Immature natural killer cell (primary cell): ENCODE results near the gene PRRT3. TPM values are rescaled to one million over a fixed set of nuclear protein-coding genes. Genes with fewer than 3 reads are reported as not detected.

ENCODE experiments used
- DNase-seq, 3 donors: peaks; one replicate each; pipeline ENCODE4 v3.0.0; 2022; ENCODE audit warnings: mixed read lengths in 1 of 3
- H3K27ac Mint-ChIP-seq, 6 donors: one replicate each; pipeline ENCODE4 v1.8.0; 2020; ENCODE audit warnings: mixed read lengths in 6 of 6, mild to moderate bottlenecking in 5 of 6, inconsistent platforms in 4 of 6, moderate library complexity in 3 of 6
- H3K27me3 Mint-ChIP-seq, 3 donors: one replicate each; pipeline ENCODE4 v1.8.0; 2020 to 2021; ENCODE audit warnings: low read depth in 3 of 3, mild to moderate bottlenecking in 3 of 3, mixed read lengths in 3 of 3, moderate library complexity in 3 of 3, inconsistent platforms in 1 of 3
- H3K36me3 Mint-ChIP-seq, 3 donors: one replicate each; pipeline ENCODE4 v1.8.0; 2020; ENCODE audit warnings: mixed read lengths in 3 of 3, inconsistent platforms in 2 of 3, mild to moderate bottlenecking in 2 of 3
- H3K4me1 Mint-ChIP-seq, 2 donors: one replicate each; pipeline ENCODE4 v1.8.0; 2020; ENCODE audit warnings: inconsistent platforms in 2 of 2, mild to moderate bottlenecking in 2 of 2, mixed read lengths in 2 of 2, moderate library complexity in 1 of 2
- H3K4me3 Mint-ChIP-seq, 5 donors: one replicate each; pipeline ENCODE4 v1.8.0; 2020; ENCODE audit warnings: mild to moderate bottlenecking in 5 of 5, mixed read lengths in 5 of 5, inconsistent platforms in 3 of 5, moderate library complexity in 3 of 5
- H3K9me3 Mint-ChIP-seq, 6 donors: one replicate each; pipeline ENCODE4 v1.8.0; 2020; ENCODE audit warnings: mild to moderate bottlenecking in 6 of 6, mixed read lengths in 6 of 6, inconsistent platforms in 4 of 6, moderate library complexity in 3 of 6
- polyA plus RNA-seq, 3 donors: library from polyadenylated mRNA; unstranded; fragments of 300-500 nt; fragmentation: Illumina TruSeq; gene quantifications; one replicate each; pipeline ENCODE4 v1.2.3, GENCODE V29; 2021

Gene PRRT3
- polyA plus RNA-seq, 3 donors from 2014 or later: 0.32 to 3.4 (median 1.8) TPM

GRCh38 chr3:9955611-9956352, 3.6 kb upstream of the PRRT3 start:
- no peak for DNase-seq

GRCh38 chr3:9955067-9955502, 2.9 kb upstream of the PRRT3 start:
- Mint-ChIP-seq H3K9me3 (no peaks in the 10 kb centered on the region), H3K4me3 (no peak overlapping the region), H3K27ac (peak overlapping the region in 1 of 6 donors; percentile 11), H3K36me3 (no peaks in the 10 kb centered on the region), H3K4me1 (peaks cover 15 to 22% of the 10 kb centered on the region in 2 donors), H3K27me3 (peaks cover 2 to 8% (median 4%) of the 10 kb centered on the region in 3 donors)
- DNase-seq: no peak

More at GRCh38 chr3:9955611-9956352, 3.6 kb upstream of the PRRT3 start:
- Mint-ChIP-seq H3K27me3 (peaks cover 2 to 8% (median 4%) of the 10 kb centered on the region in 3 donors), H3K9me3 (no peaks in the 10 kb centered on the region), H3K27ac (peak overlapping the region in 4 of 6 donors; percentile 12 to 68 (median 47)), H3K4me1 (peaks cover 15 to 22% of the 10 kb centered on the region in 2 donors), H3K36me3 (no peaks in the 10 kb centered on the region), H3K4me3 (no peak overlapping the region)

- peaks cover 2 to 6% (median 2%) of the 10 kb centered on the region in 3 donors for H3K27me3 Mint-ChIP-seq
- H3K9me3 Mint-ChIP-seq: no peaks in the 10 kb centered on the region
- H3K4me3 Mint-ChIP-seq: peak overlapping the region; percentile 80 to 87 (median 82)
- H3K27ac Mint-ChIP-seq: peak overlapping the region in 1 of 6 donors; percentile 16
- H3K36me3 Mint-ChIP-seq: no peaks in the 10 kb centered on the region
- H3K4me1 Mint-ChIP-seq: peaks cover 15 to 22% of the 10 kb centered on the region in 2 donors
- DNase-seq: no peak
Measured at GRCh38 chr3:9951598-9951961, 628 bp downstream of the PRRT3 start.

- H3K27ac Mint-ChIP-seq: peak overlapping the region in 1 of 6 donors; percentile 32
- H3K9me3 Mint-ChIP-seq: no peaks in the 10 kb centered on the region
- H3K27me3 Mint-ChIP-seq: peaks cover 2 to 6% (median 2%) of the 10 kb centered on the region in 3 donors
- no peak for DNase-seq
- peaks cover 17 to 22% of the 10 kb centered on the region in 2 donors for H3K4me1 Mint-ChIP-seq
- H3K36me3 Mint-ChIP-seq: no peaks in the 10 kb centered on the region
- peak overlapping the region; percentile 80 to 87 (median 82) for H3K4me3 Mint-ChIP-seq
Measured at GRCh38 chr3:9951126-9951525, 1.1 kb downstream of the PRRT3 start.

GRCh38 chr3:9949626-9950025, 2.6 kb downstream of the PRRT3 start:
- Mint-ChIP-seq H3K4me3 (no peak overlapping the region), H3K36me3 (no peaks in the 10 kb centered on the region), H3K4me1 (peaks cover 19 to 22% of the 10 kb centered on the region in 2 donors), H3K9me3 (no peaks in the 10 kb centered on the region), H3K27me3 (peaks cover 2 to 6% (median 2%) of the 10 kb centered on the region in 3 donors), H3K27ac (no peak overlapping the region)
- DNase-seq: no peak

- DNase-seq: no peak
- peaks cover 19 to 22% of the 10 kb centered on the region in 2 donors for H3K4me1 Mint-ChIP-seq
- H3K27me3 Mint-ChIP-seq: peaks cover under 1 to 6% (median 2%) of the 10 kb centered on the region in 3 donors
- no peaks in the 10 kb centered on the region for H3K9me3 Mint-ChIP-seq
- H3K27ac Mint-ChIP-seq: no peak overlapping the region
- H3K36me3 Mint-ChIP-seq: no peaks in the 10 kb centered on the region
- H3K4me3 Mint-ChIP-seq: no peak overlapping the region
Measured at GRCh38 chr3:9949115-9949514, 3.1 kb downstream of the PRRT3 start.

GRCh38 chr3:9948586-9948985, 3.6 kb downstream of the PRRT3 start:
- Mint-ChIP-seq H3K4me3 (peak overlapping the region in 1 of 5 donors; percentile 45), H3K36me3 (no peaks in the 10 kb centered on the region), H3K27me3 (peaks cover 0 to 6% (median 2%) of the 10 kb centered on the region in 3 donors), H3K4me1 (peaks cover 19 to 22% of the 10 kb centered on the region in 2 donors), H3K27ac (no peak overlapping the region), H3K9me3 (no peaks in the 10 kb centered on the region)
- no peak for DNase-seq

GRCh38 chr3:9947025-9947995, 4.9 kb downstream of the PRRT3 start:
- no peaks in the 10 kb centered on the region for H3K27me3 Mint-ChIP-seq
- H3K4me1 Mint-ChIP-seq: peaks cover 12 to 15% of the 10 kb centered on the region in 2 donors
- no peaks in the 10 kb centered on the region for H3K9me3 Mint-ChIP-seq
- no peak for DNase-seq
- no peak overlapping the region for H3K4me3 Mint-ChIP-seq
- no peak overlapping the region for H3K27ac Mint-ChIP-seq
- H3K36me3 Mint-ChIP-seq: peaks cover 0 to 5% (median 0%) of the 10 kb centered on the region in 3 donors

- Mint-ChIP-seq H3K4me1 (peaks cover 6 to 8% of the 10 kb centered on the region in 2 donors), H3K36me3 (peaks cover 0 to 5% (median 0%) of the 10 kb centered on the region in 3 donors), H3K27ac (peak overlapping the region in 5 of 6 donors; percentile 81 to 94 (median 87)), H3K27me3 (no peaks in the 10 kb centered on the region), H3K4me3 (peak overlapping the region; percentile 72 to 83 (median 82)), H3K9me3 (no peaks in the 10 kb centered on the region)
- DNase-seq: peak; percentile 84 to 92 (median 84)
Measured at GRCh38 chr3:9946112-9947024, 5.8 kb downstream of the PRRT3 start.

GRCh38 chr3:9945358-9945757, 6.8 kb downstream of the PRRT3 start:
- Mint-ChIP-seq H3K4me3 (peak overlapping the region; percentile 38 to 62 (median 54)), H3K9me3 (no peaks in the 10 kb centered on the region), H3K27me3 (no peaks in the 10 kb centered on the region), H3K36me3 (peaks cover 0 to 5% (median 0%) of the 10 kb centered on the region in 3 donors), H3K27ac (peak overlapping the region in 5 of 6 donors; percentile 25 to 78 (median 46)), H3K4me1 (peaks cover 0 to 4% of the 10 kb centered on the region in 2 donors)
- no peak for DNase-seq

- Mint-ChIP-seq H3K9me3 (no peaks in the 10 kb centered on the region), H3K27ac (peak overlapping the region in 2 of 6 donors; percentile 33 to 64), H3K4me3 (no peak overlapping the region), H3K36me3 (peaks cover 0 to 5% (median 0%) of the 10 kb centered on the region in 3 donors), H3K27me3 (no peaks in the 10 kb centered on the region), H3K4me1 (peaks cover 0 to 4% of the 10 kb centered on the region in 2 donors)
- no peak for DNase-seq
Measured at GRCh38 chr3:9944271-9944670, 7.9 kb downstream of the PRRT3 start.

GRCh38 chr3:9942934-9943690, 9.1 kb downstream of the PRRT3 start:
- no peak overlapping the region for H3K4me3 Mint-ChIP-seq

More at GRCh38 chr3:9942934-9943690, 9.1 kb downstream of the PRRT3 start:
- Mint-ChIP-seq H3K27me3 (no peaks in the 10 kb centered on the region), H3K9me3 (no peaks in the 10 kb centered on the region), H3K36me3 (peaks cover 0 to 5% (median 0%) of the 10 kb centered on the region in 3 donors), H3K27ac (peak overlapping the region in 1 of 6 donors; percentile 62), H3K4me1 (peaks cover 0 to 4% of the 10 kb centered on the region in 2 donors)
- DNase-seq: no peak
